ENCODE measurements around the gene RAB3A. TPM values are rescaled to one million over a fixed set of nuclear protein-coding genes. Genes with fewer than 3 reads are reported as not detected.

Gene RAB3A
- total and polyA plus RNA-seq, 2 donors (not counting 3 experiments of a cell fraction or from before 2014, with no cell fraction given), result 0.88 to 0.90 TPM

DNA sequence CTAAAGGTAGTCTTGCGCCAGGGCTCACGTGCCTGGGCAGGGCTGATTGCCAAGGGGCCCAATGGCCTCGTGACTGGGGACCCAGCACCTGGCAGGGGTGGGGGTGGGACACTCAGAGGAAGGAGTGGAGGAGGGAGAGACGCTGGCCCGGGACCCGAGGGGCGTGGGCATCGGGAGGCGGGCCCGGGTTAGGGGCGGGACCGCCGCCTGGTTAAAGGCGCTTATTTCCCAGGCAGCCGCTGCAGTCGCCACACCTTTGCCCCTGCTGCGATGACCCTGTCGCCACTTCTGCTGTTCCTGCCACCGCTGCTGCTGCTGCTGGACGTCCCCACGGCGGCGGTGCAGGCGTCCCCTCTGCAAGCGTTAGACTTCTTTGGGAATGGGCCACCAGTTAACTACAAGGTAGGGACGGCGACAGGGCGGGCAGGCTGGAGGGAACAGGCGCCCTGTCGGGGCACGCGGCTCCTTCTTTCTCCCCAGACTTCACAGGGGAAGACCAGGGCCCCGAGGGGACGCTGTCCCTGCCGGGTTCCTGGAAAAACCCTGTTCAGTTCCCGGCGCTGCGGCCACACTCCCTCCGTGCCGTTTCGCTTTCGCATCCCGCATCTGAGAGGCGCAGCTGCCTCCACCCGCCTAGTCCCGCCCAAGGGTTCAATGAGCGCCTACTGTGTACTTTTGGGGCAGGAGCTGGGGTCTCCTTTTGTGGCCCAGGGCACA lies 30.1 kb downstream of the RAB3A start, which contains the start of gene IFI30:
Gene IFI30 (plus strand): TSS at position 242 of the 717 bp plus-strand sequence. CDS start 29 bp downstream, at position 271.
- Histone ChIP-seq H3K36me3 (ENCODE audit: control insufficient read depth in 2 of 2, extremely low read depth in 1 of 2, insufficient read depth in 2 of 2, low read length in 2 of 2) (peaks cover under 1 to 5% of the 10 kb centered on the region in 2 experiments), H3K9me3 (replicated peaks; ENCODE audit: control insufficient read depth, insufficient read depth, low read length) (no peaks in the 10 kb centered on the region), H3K79me2 (ENCODE audit: control insufficient read depth, insufficient read depth, low read length) (no peaks in the 10 kb centered on the region), H4K20me1 (replicated peaks; ENCODE audit: control insufficient read depth, extremely low read depth, insufficient read depth, low read length) (no peaks in the 10 kb centered on the region), H2AFZ (ENCODE audit: low read depth, low read length) (peak within 1 kb of the TSS; percentile 94), H3K27ac (ENCODE audit: insufficient read depth, low read depth, low read length) (no peak within 1 kb of the TSS), H3K4me3 (replicated peaks in 1 of 3; ENCODE audit: insufficient read depth in 1 of 3, low read depth in 1 of 3, low read length in 3 of 3) (peak within 1 kb of the TSS; percentile 30 to 59 (median 59)), H3K4me1 (ENCODE audit: control insufficient read depth, extremely low read depth, insufficient read depth, low read length) (peaks cover 3% of the 10 kb centered on the region), H3K9ac (replicated peaks; ENCODE audit: extremely low read depth, insufficient read depth, low read length) (no peak within 1 kb of the TSS), H3K4me2 (ENCODE audit: insufficient read depth, low read length) (peak within 1 kb of the TSS; percentile 66), H3K9me1 (replicated peaks; ENCODE audit: control insufficient read depth, extremely low read depth, insufficient read depth, low read length) (no peaks in the 10 kb centered on the region), H3K27me3 (ENCODE audit: control insufficient read depth in 2 of 2, insufficient read depth in 2 of 2, low read length in 2 of 2) (peaks cover 0 to 2% of the 10 kb centered on the region in 2 experiments)
- no TSS peak for BruUV-seq (replicated peaks)
- ChIA-PET CTCF (interaction anchor here (0.9 to 1.5 kb wide), 2 partner anchors 10 to 60 kb away, joined by 3 to 14 read pairs; no protein-coding TSS in a partner anchor), POLR2A (no interaction called here)
- TF ChIP-seq EZH2 (IDR thresholded peaks at IDR 0.05; ENCODE audit: borderline replicate concordance, low read depth, low read length, severe bottlenecking) (no peak), GATA2 (IDR thresholded peaks at IDR 0.05; ENCODE audit: insufficient read depth, insufficient read length, low read depth, low read length) (no peak)
- TF ChIP-seq, protein P1, sequence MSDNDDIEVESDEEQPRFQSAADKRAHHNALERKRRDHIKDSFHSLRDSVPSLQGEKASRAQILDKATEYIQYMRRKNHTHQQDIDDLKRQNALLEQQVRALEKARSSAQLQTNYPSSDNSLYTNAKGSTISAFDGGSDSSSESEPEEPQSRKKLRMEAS (IDR thresholded peaks at IDR 0.05; ENCODE audit: insufficient read depth, insufficient read length), result no peak
- intact Hi-C loops (cut with micrococcal nuclease) (no loop called here), dilution Hi-C loops (cut with MboI; ENCODE audit: extremely low pct_ligation_motif_present, low sequenced_read_pairs) (no loop called here)
- FAIRE-seq (no peak), DNase-seq (ENCODE audit: low read depth, low spot score) (peak; percentile 37)

DNA sequence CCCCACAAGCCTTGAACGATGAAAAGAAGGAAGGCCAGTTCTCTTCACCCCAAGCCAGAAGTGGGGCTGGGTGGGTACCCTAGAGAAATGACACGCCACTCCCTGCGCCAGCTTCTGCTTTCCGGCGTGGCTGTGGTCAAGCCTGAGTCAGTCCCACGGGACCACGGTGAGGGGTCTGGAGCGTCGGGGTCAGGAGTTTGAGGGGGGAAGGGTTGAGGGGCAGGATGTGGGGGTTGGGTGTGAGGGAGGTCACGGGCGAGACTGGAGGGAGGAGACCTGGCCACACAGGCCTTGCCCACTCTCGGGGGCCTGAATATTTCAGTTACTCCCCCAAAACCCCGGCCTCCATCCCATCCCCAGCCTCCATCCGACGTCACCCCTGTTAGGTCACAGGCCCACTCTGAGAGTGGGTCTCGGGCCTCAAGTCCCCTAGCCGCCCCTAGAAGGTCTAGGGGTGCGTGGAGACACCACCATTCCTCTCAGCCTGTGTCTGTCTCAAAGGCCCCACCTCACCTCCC lies 30.7 kb downstream of the RAB3A start:
- no peaks in the 10 kb centered on the region for H4K20me1 ChIP-seq (replicated peaks; ENCODE audit: control insufficient read depth, extremely low read depth, insufficient read depth, low read length)
- H3K9me3 ChIP-seq (replicated peaks; ENCODE audit: control insufficient read depth, insufficient read depth, low read length), result no peaks in the 10 kb centered on the region
- intact Hi-C loops (cut with micrococcal nuclease), result no loop called here
- no peak overlapping the region for H3K4me3 ChIP-seq (replicated peaks in 1 of 3; ENCODE audit: insufficient read depth in 1 of 3, low read depth in 1 of 3, low read length in 3 of 3)
- no peak for TF ChIP-seq EZH2 (IDR thresholded peaks at IDR 0.05; ENCODE audit: borderline replicate concordance, low read depth, low read length, severe bottlenecking)
- H3K9ac ChIP-seq (replicated peaks; ENCODE audit: extremely low read depth, insufficient read depth, low read length), result no peak overlapping the region
- no peak overlapping the region for H3K27ac ChIP-seq (ENCODE audit: insufficient read depth, low read depth, low read length)
- H3K9me1 ChIP-seq (replicated peaks; ENCODE audit: control insufficient read depth, extremely low read depth, insufficient read depth, low read length), result no peaks in the 10 kb centered on the region
- DNase-seq (ENCODE audit: low read depth, low spot score) (no peak), FAIRE-seq (no peak)
- dilution Hi-C loops (cut with MboI; ENCODE audit: extremely low pct_ligation_motif_present, low sequenced_read_pairs), result no loop called here
- H3K4me2 ChIP-seq (ENCODE audit: insufficient read depth, low read length), result peak overlapping the region; percentile 66
- H3K27me3 ChIP-seq (ENCODE audit: control insufficient read depth in 2 of 2, insufficient read depth in 2 of 2, low read length in 2 of 2), result peaks cover 0 to 2% of the 10 kb centered on the region in 2 experiments
- peaks cover 3% of the 10 kb centered on the region for H3K4me1 ChIP-seq (ENCODE audit: control insufficient read depth, extremely low read depth, insufficient read depth, low read length)
- CTCF ChIA-PET, result interaction anchor here (1.3 kb wide), 1 partner anchor 60 kb away, joined by 6 read pairs; no protein-coding TSS in a partner anchor
- BruUV-seq (replicated peaks), result no TSS peak
- peak overlapping the region; percentile 94 for H2AFZ ChIP-seq (ENCODE audit: low read depth, low read length)
- H3K36me3 ChIP-seq (ENCODE audit: control insufficient read depth in 2 of 2, extremely low read depth in 1 of 2, insufficient read depth in 2 of 2, low read length in 2 of 2), result peaks cover 2 to 7% of the 10 kb centered on the region in 2 experiments
- POLR2A ChIA-PET, result no interaction called here
- no peaks in the 10 kb centered on the region for H3K79me2 ChIP-seq (ENCODE audit: control insufficient read depth, insufficient read depth, low read length)
